Kidney epithelial cell (primary cell): Measurements from ENCODE around the gene HOXA10. TPM values are rescaled to one million over a fixed set of nuclear protein-coding genes. Genes with fewer than 3 reads are reported as not detected.

Experiments used
- DNase-seq: peaks from one replicate; pipeline ENCODE4 v3.0.0-alpha.2; 2010; ENCODE audit warnings: low read depth
- H3K27me3 ChIP-seq: 2 replicates; pipeline ENCODE4 v1.6.0; 2011; ENCODE audit warnings: low read length; ENCODE audit not compliant: control insufficient read depth, insufficient read depth
- H3K36me3 ChIP-seq: 2 replicates; pipeline ENCODE4 v1.5.1; 2011; ENCODE audit warnings: low read length; ENCODE audit not compliant: control insufficient read depth, insufficient read depth
- H3K4me3 ChIP-seq: 2 replicates; pipeline ENCODE4 v1.5.1; 2011; ENCODE audit warnings: low read depth, mild to moderate bottlenecking, control low read depth, low read length
- total RNA-seq: library from RNA; depleted of rRNA; stranded (reverse); fragments of >200 nt; gene quantifications from 2 replicates; pipeline ENCODE4 v1.2.3, GENCODE V29; 2015
- TF ChIP-seq, protein P1 (sequence below): IDR thresholded peaks from 2 replicates; pipeline ENCODE4 v1.5.1; 2011; ENCODE audit warnings: mild to moderate bottlenecking, moderate library complexity, low read length, control low read depth, inconsistent platforms; ENCODE audit not compliant: insufficient read depth, poor library complexity, severe bottlenecking

The HOXA10 gene
- total RNA-seq, 1 donor from 2014 or later: 29.1 TPM

DNA sequence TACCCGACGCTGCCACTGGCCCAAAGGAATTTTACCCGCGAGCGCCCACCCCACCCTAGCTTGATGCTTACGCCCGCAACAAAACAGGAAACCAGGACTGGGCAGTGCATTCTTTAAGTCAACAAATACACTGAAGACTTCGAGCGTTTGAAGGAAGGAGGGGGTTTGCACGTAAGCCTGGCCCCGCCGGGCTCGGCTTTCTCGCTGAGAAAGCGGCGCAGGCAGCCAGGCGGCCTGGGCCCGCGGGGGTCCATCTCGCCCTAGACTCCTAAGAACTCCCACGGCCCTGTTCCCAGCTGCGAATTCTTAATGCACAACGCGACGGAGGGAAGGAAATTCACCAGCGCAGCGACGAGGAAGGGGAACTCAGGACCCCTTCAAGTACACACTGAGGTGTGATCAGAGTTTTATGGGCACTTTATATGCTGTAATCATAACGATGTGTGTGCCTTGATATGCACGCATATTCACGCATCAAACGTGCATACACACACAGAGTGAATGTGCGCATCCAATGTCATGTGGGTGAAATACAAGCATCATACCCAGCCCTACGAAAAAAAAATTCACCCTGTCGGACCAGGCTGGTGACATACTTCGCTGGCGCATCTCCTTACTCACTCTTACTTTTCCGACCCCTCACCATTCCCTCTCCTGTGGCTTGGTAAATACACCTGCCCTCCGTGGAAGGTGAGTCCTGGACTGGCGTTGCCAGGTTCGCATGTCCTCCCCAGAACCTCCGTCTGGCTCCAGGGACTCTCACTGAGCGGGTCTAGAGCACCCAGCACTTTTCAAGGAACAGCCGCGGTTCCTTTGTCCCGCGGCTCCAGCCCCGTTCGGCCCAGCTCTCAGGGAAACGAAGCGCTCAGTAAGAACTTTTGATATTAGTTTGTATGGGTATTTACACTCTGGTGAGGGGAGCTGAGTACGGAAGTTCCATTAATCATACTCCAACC is 31.5 kb upstream of the HOXA10 start:
- Histone ChIP-seq H3K36me3 (no peaks in the 10 kb centered on the region), H3K4me3 (no peak overlapping the region), H3K27me3 (peaks cover 88% of the 10 kb centered on the region)
- DNase-seq: no peak
- TF ChIP-seq, protein P1, sequence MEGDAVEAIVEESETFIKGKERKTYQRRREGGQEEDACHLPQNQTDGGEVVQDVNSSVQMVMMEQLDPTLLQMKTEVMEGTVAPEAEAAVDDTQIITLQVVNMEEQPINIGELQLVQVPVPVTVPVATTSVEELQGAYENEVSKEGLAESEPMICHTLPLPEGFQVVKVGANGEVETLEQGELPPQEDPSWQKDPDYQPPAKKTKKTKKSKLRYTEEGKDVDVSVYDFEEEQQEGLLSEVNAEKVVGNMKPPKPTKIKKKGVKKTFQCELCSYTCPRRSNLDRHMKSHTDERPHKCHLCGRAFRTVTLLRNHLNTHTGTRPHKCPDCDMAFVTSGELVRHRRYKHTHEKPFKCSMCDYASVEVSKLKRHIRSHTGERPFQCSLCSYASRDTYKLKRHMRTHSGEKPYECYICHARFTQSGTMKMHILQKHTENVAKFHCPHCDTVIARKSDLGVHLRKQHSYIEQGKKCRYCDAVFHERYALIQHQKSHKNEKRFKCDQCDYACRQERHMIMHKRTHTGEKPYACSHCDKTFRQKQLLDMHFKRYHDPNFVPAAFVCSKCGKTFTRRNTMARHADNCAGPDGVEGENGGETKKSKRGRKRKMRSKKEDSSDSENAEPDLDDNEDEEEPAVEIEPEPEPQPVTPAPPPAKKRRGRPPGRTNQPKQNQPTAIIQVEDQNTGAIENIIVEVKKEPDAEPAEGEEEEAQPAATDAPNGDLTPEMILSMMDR: no peak

DNA sequence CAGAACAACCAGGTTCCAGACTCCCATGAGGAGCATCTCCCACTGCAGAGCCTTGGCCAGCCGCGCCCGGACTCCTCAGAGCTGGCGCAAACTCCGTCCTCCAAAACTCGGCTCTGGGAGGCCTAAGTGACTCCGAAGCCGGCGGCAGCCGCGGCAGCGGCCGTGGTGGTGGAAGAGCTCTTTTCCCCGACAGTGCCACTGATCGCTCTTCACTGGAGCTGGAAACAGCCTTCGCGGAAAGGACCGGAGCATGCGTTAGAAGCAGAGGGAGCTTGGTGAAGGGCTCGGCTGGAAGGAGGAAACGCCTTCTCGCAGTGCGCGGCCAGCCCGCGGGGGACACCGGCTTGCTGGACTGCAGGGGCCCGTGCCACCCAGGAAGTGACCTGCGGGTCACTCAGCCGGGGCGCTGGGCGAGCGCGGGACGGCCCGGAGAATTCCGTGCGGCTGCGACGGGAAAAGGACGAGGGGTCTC is 30.8 kb upstream of the HOXA10 start:
- Histone ChIP-seq H3K27me3 (peaks cover 86% of the 10 kb centered on the region), H3K36me3 (no peaks in the 10 kb centered on the region), H3K4me3 (no peak overlapping the region)
- DNase-seq: no peak
- TF ChIP-seq, protein P1: no peak

DNA sequence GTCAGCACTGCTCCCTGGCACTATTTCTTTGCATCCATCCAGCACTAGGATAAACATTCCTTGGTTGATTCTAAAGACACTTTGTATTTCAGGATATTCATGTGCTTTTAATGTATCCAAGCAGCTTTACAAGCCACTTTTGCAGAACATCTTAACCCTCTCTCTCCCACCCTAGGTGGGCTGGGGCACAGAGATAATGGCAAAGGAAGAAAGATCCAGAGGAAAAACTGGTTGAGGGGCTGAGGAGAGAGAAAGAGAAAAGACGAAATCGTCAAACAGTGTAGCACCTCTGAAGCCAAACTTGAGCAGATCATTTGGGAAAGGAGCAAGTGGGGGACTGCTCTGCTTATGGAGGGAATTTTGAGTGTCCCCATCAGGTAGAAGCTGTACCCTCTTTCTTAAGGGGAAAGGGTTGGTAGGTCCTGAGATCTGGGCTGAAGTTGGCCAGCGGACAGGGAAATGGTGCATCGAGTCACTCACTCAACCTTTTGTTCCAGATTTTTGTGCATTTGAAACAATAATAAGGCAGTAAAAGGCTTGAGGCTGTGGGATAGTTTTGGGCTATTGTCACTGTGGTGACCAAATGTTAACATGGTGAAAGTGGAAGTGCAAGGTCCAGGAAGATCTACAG is 30.0 kb upstream of the HOXA10 start:
- Histone ChIP-seq H3K4me3 (no peak overlapping the region), H3K27me3 (peaks cover 85% of the 10 kb centered on the region)

DNA sequence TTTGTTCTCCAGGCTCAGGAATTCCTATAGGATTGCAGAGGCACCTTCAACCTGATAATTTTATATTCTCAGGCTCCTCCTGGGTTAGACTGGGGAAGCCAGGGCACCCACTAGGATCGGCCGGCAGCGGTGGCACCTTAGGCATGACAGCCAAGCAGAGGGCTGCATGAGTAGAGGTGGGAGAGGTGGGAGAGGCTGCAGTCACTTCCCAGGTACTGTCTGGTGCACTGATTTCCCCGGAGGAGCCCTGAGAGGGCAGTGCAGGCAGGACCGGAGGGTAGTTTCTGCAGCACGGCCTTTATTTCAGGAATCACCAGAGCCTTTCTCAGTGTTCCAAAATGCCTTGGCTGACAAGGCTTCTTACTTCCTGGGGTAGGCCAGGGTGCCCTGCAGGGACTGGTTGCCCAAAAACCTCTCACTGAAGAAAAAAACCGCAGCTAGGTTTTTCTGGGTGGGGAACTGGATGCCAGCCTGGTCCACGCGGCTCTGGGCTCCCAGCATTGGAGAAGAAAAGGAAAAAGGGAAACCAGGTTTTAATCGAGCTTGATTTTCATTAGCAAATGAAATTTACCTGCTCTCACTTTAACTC is 29.3 kb upstream of the HOXA10 start:
- Histone ChIP-seq H3K4me3 (no peak overlapping the region), H3K36me3 (no peaks in the 10 kb centered on the region), H3K27me3 (peaks cover 85% of the 10 kb centered on the region)
- TF ChIP-seq, protein P1: no peak
- no peak for DNase-seq

More for the DNA sequence above, 30.0 kb upstream of the HOXA10 start:
- TF ChIP-seq, protein P1: no peak
- no peaks in the 10 kb centered on the region for H3K36me3 ChIP-seq
- DNase-seq: no peak

DNA sequence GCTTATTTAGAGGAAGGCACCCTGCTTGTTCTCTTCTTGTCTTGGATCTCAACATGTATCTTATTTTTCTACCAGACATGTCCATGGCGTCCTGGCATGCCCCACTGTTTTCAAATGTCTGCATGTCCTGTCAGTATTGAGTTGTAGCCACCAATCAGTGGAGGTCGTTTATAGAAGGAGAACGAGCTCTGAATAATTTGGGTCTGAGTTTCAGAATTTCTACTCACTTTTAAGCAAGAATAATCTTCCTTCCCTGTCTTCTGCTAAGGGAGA is 28.7 kb upstream of the HOXA10 start:
- Histone ChIP-seq H3K36me3 (no peaks in the 10 kb centered on the region), H3K27me3 (peaks cover 85% of the 10 kb centered on the region), H3K4me3 (no peak overlapping the region)
- DNase-seq: no peak
- TF ChIP-seq, protein P1: no peak
